DND-41 (cell line): Measurements from ENCODE around the gene PLEK.

Experiments
- EZH2 ChIP-seq: IDR thresholded peaks from 3 replicates; pipeline ENCODE4 v1.6.1; 2012; ENCODE audit warnings: borderline replicate concordance, low read depth, mild to moderate bottlenecking, moderate library complexity, low read length, inconsistent platforms; ENCODE audit not compliant: severe bottlenecking
- TF ChIP-seq, protein P1 (sequence below): IDR thresholded peaks from 2 replicates; pipeline ENCODE4 v1.5.1; 2012; ENCODE audit warnings: borderline replicate concordance, low read length, moderate library complexity, mild to moderate bottlenecking; ENCODE audit not compliant: poor library complexity, severe bottlenecking; ENCODE audit errors: extremely low read depth

DNA sequence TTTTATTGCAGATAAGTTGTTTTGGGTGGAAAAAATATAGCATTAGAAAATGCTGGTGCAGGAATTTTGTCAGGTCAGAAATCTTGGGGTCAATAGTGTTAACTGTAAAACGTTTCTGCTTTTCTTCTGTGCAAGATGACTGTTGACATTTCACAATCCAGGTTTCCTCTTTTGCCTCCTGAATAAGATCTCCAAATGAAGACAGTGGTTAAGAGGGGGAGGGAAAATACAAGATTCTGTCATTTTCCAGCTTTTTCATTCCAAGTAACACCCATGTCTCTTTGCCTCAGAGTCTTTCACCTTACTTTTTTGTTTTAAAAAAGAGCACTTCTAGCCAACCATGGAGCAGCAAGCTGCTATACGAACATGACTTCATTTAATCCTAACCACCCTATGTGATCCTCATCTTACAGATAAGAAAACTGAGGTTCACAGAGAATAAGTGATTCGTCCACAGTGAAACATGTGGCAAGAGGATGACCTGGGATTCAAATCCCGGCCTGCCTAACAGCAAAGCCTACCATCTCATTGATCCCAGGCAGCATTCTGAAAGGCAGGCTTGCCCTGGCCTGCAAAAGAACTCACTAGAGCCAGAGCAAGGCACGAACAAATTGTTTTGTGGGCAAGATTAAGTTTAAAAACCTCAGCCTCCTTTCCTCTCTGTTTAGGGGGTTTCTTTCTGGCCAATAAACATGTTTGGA, 3.0 kb downstream of the PLEK start:
- TF ChIP-seq, protein P1, sequence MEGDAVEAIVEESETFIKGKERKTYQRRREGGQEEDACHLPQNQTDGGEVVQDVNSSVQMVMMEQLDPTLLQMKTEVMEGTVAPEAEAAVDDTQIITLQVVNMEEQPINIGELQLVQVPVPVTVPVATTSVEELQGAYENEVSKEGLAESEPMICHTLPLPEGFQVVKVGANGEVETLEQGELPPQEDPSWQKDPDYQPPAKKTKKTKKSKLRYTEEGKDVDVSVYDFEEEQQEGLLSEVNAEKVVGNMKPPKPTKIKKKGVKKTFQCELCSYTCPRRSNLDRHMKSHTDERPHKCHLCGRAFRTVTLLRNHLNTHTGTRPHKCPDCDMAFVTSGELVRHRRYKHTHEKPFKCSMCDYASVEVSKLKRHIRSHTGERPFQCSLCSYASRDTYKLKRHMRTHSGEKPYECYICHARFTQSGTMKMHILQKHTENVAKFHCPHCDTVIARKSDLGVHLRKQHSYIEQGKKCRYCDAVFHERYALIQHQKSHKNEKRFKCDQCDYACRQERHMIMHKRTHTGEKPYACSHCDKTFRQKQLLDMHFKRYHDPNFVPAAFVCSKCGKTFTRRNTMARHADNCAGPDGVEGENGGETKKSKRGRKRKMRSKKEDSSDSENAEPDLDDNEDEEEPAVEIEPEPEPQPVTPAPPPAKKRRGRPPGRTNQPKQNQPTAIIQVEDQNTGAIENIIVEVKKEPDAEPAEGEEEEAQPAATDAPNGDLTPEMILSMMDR: no peak
- no peak for TF ChIP-seq EZH2
